ENCODE measurements around the gene DYRK1B. TPM values are rescaled to one million over a fixed set of nuclear protein-coding genes. Genes with fewer than 3 reads are reported as not detected.

DYRK1B gene
- total RNA-seq, 1 experiment from 2014 or later: 2.4 TPM

DNA sequence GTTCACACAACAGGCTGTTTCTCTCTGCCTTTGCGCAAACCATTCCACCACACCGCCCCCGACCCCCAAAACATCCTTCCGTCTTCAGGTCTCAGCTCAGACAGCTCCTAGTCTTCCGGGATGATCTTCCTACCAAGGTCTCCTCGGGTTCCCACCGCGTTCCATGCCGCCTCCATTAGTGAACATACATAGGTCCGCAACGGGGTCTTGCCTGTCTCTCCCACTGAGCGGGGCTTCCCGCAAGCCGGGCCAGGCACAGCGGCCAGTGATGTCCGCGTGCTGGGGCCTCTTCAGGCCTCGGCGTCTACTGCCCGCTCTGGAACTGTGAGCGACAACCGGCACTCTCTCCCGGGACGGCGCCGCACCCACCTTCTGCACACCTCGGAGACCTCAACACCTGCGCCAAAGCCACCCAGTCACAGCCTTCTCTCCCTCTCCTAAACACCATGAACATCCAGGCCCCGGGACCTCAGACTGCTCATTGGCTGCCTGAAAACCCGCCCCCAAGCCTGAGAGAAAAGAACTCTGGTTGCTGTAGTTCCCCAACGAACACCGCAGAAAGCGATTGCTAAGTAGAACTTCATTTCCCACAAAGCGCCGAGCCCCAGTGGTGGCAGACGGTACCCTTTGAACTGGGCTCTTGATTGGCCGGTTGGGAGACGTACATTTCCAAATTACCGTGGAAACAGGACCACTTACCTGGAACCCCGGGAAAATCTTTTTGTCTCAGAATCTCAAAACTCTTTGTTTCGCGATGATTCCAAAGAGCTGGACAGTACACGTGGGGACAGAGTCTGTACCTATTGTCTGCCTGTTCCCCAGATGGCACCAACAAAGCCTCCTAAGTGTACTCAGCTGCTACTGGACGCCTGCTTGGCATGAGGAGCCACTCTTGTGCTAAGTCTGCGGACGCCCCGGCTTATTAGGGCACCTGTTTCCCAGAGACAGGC lies 9.5 kb downstream of the DYRK1B start:
- Histone ChIP-seq H3K9me2 (replicated peaks; ENCODE audit: low read length) (no peaks in the 10 kb centered on the region), H3K79me2 (ENCODE audit: low read length) (0 out of 2 replicates have a peak, but pooled peaks cover 3% of the 10 kb centered on the region), H2AFZ (ENCODE audit: low read length) (peak overlapping the region; percentile 87), H3K27ac (ENCODE audit: low read length) (no peak overlapping the region), H3K4me1 (ENCODE audit: insufficient read depth, low read length) (no peaks in the 10 kb centered on the region), H3K36me3 (ENCODE audit: low read depth, low read length) (no peaks in the 10 kb centered on the region), H3K4me3 (ENCODE audit: low read length) (peak overlapping the region; percentile 80), H3K4me2 (ENCODE audit: low read length) (peak overlapping the region; percentile 92), H3K9ac (ENCODE audit: low read length) (peak overlapping the region; percentile 62; the same call in 1 of the 2 replicates), H3K9me3 (ENCODE audit: low read length) (no peaks in the 10 kb centered on the region), H4K20me1 (ENCODE audit: low read length) (no peaks in the 10 kb centered on the region), H3F3A (ENCODE audit: low read length, unreplicated experiment) (no peaks in the 10 kb centered on the region), H3K27me3 (ENCODE audit: low read length) (no peaks in the 10 kb centered on the region)
- CTCF ChIA-PET: no interaction called here
- intact Hi-C loops (cut with micrococcal nuclease): no loop called here
- DNase-seq (peak; percentile 87), ATAC-seq (peak; percentile 99)
- TSS peak; percentile 51 for BruUV-seq (replicated peaks)
- no peak for TF ChIP-seq EZH2 (IDR thresholded peaks at IDR 0.05; ENCODE audit: low read length, unreplicated experiment)
- TF ChIP-seq EZH2phosphoT487 (IDR thresholded peaks at IDR 0.05; ENCODE audit: borderline replicate concordance, low read length): no peak
- TF ChIP-seq, protein P1, sequence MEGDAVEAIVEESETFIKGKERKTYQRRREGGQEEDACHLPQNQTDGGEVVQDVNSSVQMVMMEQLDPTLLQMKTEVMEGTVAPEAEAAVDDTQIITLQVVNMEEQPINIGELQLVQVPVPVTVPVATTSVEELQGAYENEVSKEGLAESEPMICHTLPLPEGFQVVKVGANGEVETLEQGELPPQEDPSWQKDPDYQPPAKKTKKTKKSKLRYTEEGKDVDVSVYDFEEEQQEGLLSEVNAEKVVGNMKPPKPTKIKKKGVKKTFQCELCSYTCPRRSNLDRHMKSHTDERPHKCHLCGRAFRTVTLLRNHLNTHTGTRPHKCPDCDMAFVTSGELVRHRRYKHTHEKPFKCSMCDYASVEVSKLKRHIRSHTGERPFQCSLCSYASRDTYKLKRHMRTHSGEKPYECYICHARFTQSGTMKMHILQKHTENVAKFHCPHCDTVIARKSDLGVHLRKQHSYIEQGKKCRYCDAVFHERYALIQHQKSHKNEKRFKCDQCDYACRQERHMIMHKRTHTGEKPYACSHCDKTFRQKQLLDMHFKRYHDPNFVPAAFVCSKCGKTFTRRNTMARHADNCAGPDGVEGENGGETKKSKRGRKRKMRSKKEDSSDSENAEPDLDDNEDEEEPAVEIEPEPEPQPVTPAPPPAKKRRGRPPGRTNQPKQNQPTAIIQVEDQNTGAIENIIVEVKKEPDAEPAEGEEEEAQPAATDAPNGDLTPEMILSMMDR (conservative IDR thresholded peaks at IDR 0.05; ENCODE audit: low read depth, low read length): no peak
- POLR2A ChIA-PET (ENCODE audit: unreplicated experiment): no interaction called here

DNA sequence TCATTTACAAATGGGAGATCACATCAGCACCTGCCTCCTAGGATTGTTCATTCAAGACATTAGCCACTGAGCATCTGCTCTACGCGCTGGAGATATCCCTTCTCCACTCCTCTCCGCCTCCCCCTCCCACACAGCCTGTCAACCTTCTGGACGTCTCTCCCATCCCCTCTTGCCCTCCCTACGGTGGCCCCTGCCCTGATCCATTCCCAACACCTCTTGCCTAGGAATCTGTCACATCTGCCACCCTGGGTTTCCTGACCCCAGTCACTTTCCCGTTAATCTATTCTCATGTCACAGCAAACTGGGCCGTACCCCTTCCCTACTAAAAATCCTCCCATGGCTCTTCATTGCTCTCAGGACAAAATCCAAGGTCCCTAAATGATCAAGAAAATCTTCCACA lies 10.3 kb downstream of the DYRK1B start:
- no peak for ATAC-seq
- Histone ChIP-seq H3K4me1 (ENCODE audit: insufficient read depth, low read length) (no peaks in the 10 kb centered on the region), H3K36me3 (ENCODE audit: low read depth, low read length) (no peaks in the 10 kb centered on the region), H3K9me3 (ENCODE audit: low read length) (no peaks in the 10 kb centered on the region), H3K79me2 (ENCODE audit: low read length) (0 out of 2 replicates have a peak, but pooled peaks cover 3% of the 10 kb centered on the region), H3K27me3 (ENCODE audit: low read length) (no peaks in the 10 kb centered on the region), H3K9ac (ENCODE audit: low read length) (peak overlapping the region; percentile 62; the same call in 1 of the 2 replicates), H4K20me1 (ENCODE audit: low read length) (no peaks in the 10 kb centered on the region), H2AFZ (ENCODE audit: low read length) (peak overlapping the region; percentile 87; the same call in 1 of the 2 replicates), H3K4me2 (ENCODE audit: low read length) (peak overlapping the region; percentile 92), H3K4me3 (ENCODE audit: low read length) (peak overlapping the region; percentile 80), H3F3A (ENCODE audit: low read length, unreplicated experiment) (no peaks in the 10 kb centered on the region), H3K27ac (ENCODE audit: low read length) (no peak overlapping the region), H3K9me2 (replicated peaks; ENCODE audit: low read length) (no peaks in the 10 kb centered on the region)
- no TSS peak for BruUV-seq (replicated peaks)
- ChIA-PET CTCF (no interaction called here), POLR2A (ENCODE audit: unreplicated experiment) (no interaction called here)
- intact Hi-C loops (cut with micrococcal nuclease): no loop called here
- TF ChIP-seq, protein P1 (conservative IDR thresholded peaks at IDR 0.05; ENCODE audit: low read depth, low read length): no peak
- TF ChIP-seq EZH2 (IDR thresholded peaks at IDR 0.05; ENCODE audit: low read length, unreplicated experiment) (no peak), EZH2phosphoT487 (IDR thresholded peaks at IDR 0.05; ENCODE audit: borderline replicate concordance, low read length) (no peak)
- DNase-seq: no peak

DNA sequence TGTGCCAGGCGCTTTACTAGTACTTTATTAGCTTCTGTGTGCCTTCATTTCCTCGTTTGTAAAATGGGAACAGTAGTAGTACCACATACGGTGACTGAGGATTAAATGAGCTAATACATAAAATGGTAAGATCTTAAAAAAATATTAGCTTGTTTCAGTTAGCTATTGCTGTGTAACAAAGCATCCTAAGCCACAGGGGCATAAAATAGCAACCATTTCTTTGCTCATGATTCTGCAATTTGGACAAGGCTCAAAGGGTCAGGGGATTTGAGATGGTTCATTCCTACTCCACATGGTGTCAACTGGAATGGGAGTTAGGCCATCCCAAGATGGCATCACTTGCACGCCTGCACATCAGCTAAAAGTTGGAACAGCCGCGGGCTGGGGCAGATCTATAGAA lies 13.3 kb downstream of the DYRK1B start:
- no peaks in the 10 kb centered on the region for H3F3A ChIP-seq (ENCODE audit: low read length, unreplicated experiment)
- no peak for DNase-seq
- no peak overlapping the region for H2AFZ ChIP-seq (ENCODE audit: low read length)
- ChIA-PET POLR2A (ENCODE audit: unreplicated experiment) (no interaction called here), CTCF (no interaction called here)
- intact Hi-C loops (cut with micrococcal nuclease): no loop called here
- no peak overlapping the region for H3K4me2 ChIP-seq (ENCODE audit: low read length)
- H3K27me3 ChIP-seq (ENCODE audit: low read length): no peaks in the 10 kb centered on the region
- H3K4me3 ChIP-seq (ENCODE audit: low read length): no peak overlapping the region
- no peaks in the 10 kb centered on the region for H3K4me1 ChIP-seq (ENCODE audit: insufficient read depth, low read length)
- H3K36me3 ChIP-seq (ENCODE audit: low read depth, low read length): no peaks in the 10 kb centered on the region
- no peak overlapping the region for H3K27ac ChIP-seq (ENCODE audit: low read length)
- no TSS peak for BruUV-seq (replicated peaks)
- H3K9me2 ChIP-seq (replicated peaks; ENCODE audit: low read length): no peaks in the 10 kb centered on the region
- H3K9me3 ChIP-seq (ENCODE audit: low read length): no peaks in the 10 kb centered on the region
- no peak overlapping the region for H3K9ac ChIP-seq (ENCODE audit: low read length)
- no peak for ATAC-seq
- TF ChIP-seq, protein P1 (conservative IDR thresholded peaks at IDR 0.05; ENCODE audit: low read depth, low read length): no peak
- TF ChIP-seq EZH2phosphoT487 (IDR thresholded peaks at IDR 0.05; ENCODE audit: borderline replicate concordance, low read length) (no peak), EZH2 (IDR thresholded peaks at IDR 0.05; ENCODE audit: low read length, unreplicated experiment) (no peak)
- H3K79me2 ChIP-seq (ENCODE audit: low read length): 0 out of 2 replicates have a peak, but pooled peaks cover 3% of the 10 kb centered on the region
- no peaks in the 10 kb centered on the region for H4K20me1 ChIP-seq (ENCODE audit: low read length)
